MCF 10A (cell line): ENCODE results near the gene CRHBP. TPM values are rescaled to one million over a fixed set of nuclear protein-coding genes. Genes with fewer than 3 reads are reported as not detected.
"Not testable (repeated sequence)": the region's sequence is repeated elsewhere in the genome, so short reads cannot be mapped to it uniquely, and the experiment has no call there.

Experiments used
- BruUV-seq: library from RNA; stranded (reverse); fragments of 400-500 nt; replicated peaks from 2 replicates; lab custom pipeline; 2021; lab: Mats Ljungman, UMichigan
- CTCF ChIA-PET: fragments of 300-600 bp; sonication (Branson Sonifier 250); formaldehyde crosslinking; extraction: SDS; loops from one replicate; lab custom pipeline; 2021; ENCODE audit warnings: antibody characterized with exemption, inconsistent platforms; lab: Yijun Ruan, JAX
- POLR2A ChIA-PET: fragments of 300-600, 350-650 bp; sonication (Branson Sonifier 250); formaldehyde crosslinking; extraction: SDS; loops from one replicate; lab custom pipeline; 2020; ENCODE audit warnings: antibody characterized with exemption, inconsistent platforms; lab: Yijun Ruan, JAX
- DNase-seq: peaks from one replicate; pipeline ENCODE4 v3.0.0-alpha.2; 2018; ENCODE audit not compliant: unreplicated experiment
- H3K27ac Mint-ChIP-seq: one replicate; pipeline ENCODE4 v1.8.0; 2022; ENCODE audit warnings: mild to moderate bottlenecking, low read depth, mixed read lengths; ENCODE audit not compliant: unreplicated experiment
- H3K27me3 Mint-ChIP-seq: one replicate; pipeline ENCODE4 v1.8.0; 2022; ENCODE audit warnings: mixed read lengths; ENCODE audit not compliant: insufficient read depth, unreplicated experiment
- H3K36me3 Mint-ChIP-seq: one replicate; pipeline ENCODE4 v1.8.0; 2022; ENCODE audit warnings: mild to moderate bottlenecking, moderate library complexity, mixed read lengths; ENCODE audit not compliant: insufficient read depth, unreplicated experiment
- H3K4me1 Mint-ChIP-seq: one replicate; pipeline ENCODE4 v1.8.0; 2022; ENCODE audit warnings: mixed read lengths; ENCODE audit not compliant: insufficient read depth, unreplicated experiment
- H3K4me3 Mint-ChIP-seq: one replicate; pipeline ENCODE4 v1.8.0; 2022; ENCODE audit warnings: mild to moderate bottlenecking, moderate library complexity, mixed read lengths; ENCODE audit not compliant: unreplicated experiment
- H3K9me3 Mint-ChIP-seq: one replicate; pipeline ENCODE4 v1.8.0; 2022; ENCODE audit warnings: mixed read lengths; ENCODE audit not compliant: unreplicated experiment
- intact Hi-C: fragments of 100-400 bp; cut with micrococcal nuclease; formaldehyde crosslinking; loops from 2 replicates; pipeline ENCODE4 v1.14.1; 2022
- total RNA-seq: library from RNA; stranded (reverse); gene quantifications from 2 replicates; pipeline ENCODE4 v1.2.3, GENCODE V29; 2022
- TF ChIP-seq, protein P1 (sequence below): fragments of 200-600 bp; IDR thresholded peaks from one replicate; pipeline ENCODE4 v1.8.0; 2022; ENCODE audit warnings: antibody characterized with exemption, mild to moderate bottlenecking; ENCODE audit not compliant: unreplicated experiment

Gene CRHBP
- total RNA-seq, 1 experiment from 2014 or later: not detected

- ChIA-PET POLR2A (no interaction called here), CTCF (no interaction called here)
- Mint-ChIP-seq H3K27me3 (no peaks in the 10 kb centered on the region), H3K36me3 (no peaks in the 10 kb centered on the region), H3K27ac (no peak overlapping the region), H3K4me1 (peaks cover 2% of the 10 kb centered on the region), H3K9me3 (no peaks in the 10 kb centered on the region), H3K4me3 (no peak overlapping the region)
- intact Hi-C loops: no loop called here
- DNase-seq: no peak
- TF ChIP-seq, protein P1, sequence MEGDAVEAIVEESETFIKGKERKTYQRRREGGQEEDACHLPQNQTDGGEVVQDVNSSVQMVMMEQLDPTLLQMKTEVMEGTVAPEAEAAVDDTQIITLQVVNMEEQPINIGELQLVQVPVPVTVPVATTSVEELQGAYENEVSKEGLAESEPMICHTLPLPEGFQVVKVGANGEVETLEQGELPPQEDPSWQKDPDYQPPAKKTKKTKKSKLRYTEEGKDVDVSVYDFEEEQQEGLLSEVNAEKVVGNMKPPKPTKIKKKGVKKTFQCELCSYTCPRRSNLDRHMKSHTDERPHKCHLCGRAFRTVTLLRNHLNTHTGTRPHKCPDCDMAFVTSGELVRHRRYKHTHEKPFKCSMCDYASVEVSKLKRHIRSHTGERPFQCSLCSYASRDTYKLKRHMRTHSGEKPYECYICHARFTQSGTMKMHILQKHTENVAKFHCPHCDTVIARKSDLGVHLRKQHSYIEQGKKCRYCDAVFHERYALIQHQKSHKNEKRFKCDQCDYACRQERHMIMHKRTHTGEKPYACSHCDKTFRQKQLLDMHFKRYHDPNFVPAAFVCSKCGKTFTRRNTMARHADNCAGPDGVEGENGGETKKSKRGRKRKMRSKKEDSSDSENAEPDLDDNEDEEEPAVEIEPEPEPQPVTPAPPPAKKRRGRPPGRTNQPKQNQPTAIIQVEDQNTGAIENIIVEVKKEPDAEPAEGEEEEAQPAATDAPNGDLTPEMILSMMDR: no peak
- BruUV-seq: no TSS peak
Observed at GRCh38 chr5:76994337-76994736, 41.5 kb downstream of the CRHBP start.

DNA sequence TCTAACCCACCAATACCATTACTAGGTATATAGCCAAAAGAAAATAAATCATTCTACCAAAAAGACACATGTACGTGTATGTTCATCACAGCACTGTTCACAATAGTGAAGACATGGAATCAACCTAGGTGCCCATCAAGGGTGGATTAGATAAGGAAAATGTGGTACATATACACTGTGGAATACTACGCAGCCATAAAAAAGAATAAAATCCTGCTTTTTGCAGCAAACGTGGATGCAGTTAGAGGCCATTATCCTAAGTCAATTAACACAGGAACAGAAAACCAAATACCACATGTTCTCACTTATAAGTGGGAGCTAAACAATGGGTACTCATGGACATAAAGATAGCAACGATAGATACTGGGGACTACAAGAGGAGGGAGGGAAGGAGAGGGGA, 45.4 kb downstream of the CRHBP start:
- H3K4me3 Mint-ChIP-seq, H3K27me3 Mint-ChIP-seq, H3K4me1 Mint-ChIP-seq, H3K36me3 Mint-ChIP-seq, H3K27ac Mint-ChIP-seq, intact Hi-C loops, BruUV-seq, DNase-seq, H3K9me3 Mint-ChIP-seq: not testable (repeated sequence)
- ChIA-PET CTCF (interaction anchor here (0.6 kb wide), 1 partner anchor 106 kb away, joined by 3 read pairs; no protein-coding TSS in a partner anchor), POLR2A (interaction anchor here (1.3 kb wide), 1 partner anchor 18 kb away, joined by 3 read pairs; no protein-coding TSS in a partner anchor)

DNA sequence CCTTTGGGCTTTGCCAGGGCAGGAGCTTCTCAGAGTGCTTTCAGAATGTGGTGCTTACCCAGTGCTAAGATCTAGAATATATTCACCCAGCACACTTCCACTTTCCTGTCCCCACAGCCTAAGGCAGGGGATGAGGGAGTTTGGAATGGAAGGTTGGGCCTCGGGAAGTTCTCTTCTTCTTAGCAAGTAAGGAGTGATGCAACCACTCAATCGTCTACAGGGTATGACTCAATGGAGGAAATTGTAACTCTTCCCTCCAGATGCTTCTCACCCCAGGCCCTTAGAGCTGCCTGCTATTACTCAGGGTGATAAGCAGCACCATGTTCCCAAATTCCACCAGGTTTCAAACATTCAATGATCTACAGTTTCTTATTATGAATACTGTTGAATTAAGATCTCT, 46.6 kb downstream of the CRHBP start:
- intact Hi-C loops: no loop called here
- TF ChIP-seq, protein P1: no peak
- CTCF ChIA-PET: interaction anchor here (0.8 to 1.0 kb wide), 2 partner anchors 19 to 493 kb away, joined by 3 read pairs; no protein-coding TSS in a partner anchor
- Mint-ChIP-seq H3K4me3 (no peak overlapping the region), H3K27ac (no peak overlapping the region), H3K9me3 (no peaks in the 10 kb centered on the region), H3K4me1 (peaks cover 6% of the 10 kb centered on the region), H3K36me3 (no peaks in the 10 kb centered on the region), H3K27me3 (no peaks in the 10 kb centered on the region)
- peak; percentile 67 for DNase-seq
- POLR2A ChIA-PET: interaction anchor here (1.3 kb wide), 1 partner anchor 17 kb away, joined by 3 read pairs; no protein-coding TSS in a partner anchor
- BruUV-seq: no TSS peak

GRCh38 chr5:77003246-77003645, 50.4 kb downstream of the CRHBP start:
- no peak overlapping the region for H3K4me3 Mint-ChIP-seq
- POLR2A ChIA-PET: no interaction called here
- TF ChIP-seq, protein P1: no peak
- no peak for DNase-seq
- no peaks in the 10 kb centered on the region for H3K27me3 Mint-ChIP-seq
- no peaks in the 10 kb centered on the region for H3K9me3 Mint-ChIP-seq
- H3K27ac Mint-ChIP-seq: no peak overlapping the region
- no peaks in the 10 kb centered on the region for H3K36me3 Mint-ChIP-seq
- CTCF ChIA-PET: interaction anchor here (0.6 kb wide), 1 partner anchor 134 kb away, joined by 4 read pairs; no protein-coding TSS in a partner anchor
- peaks cover 6% of the 10 kb centered on the region for H3K4me1 Mint-ChIP-seq
- no TSS peak for BruUV-seq
- intact Hi-C loops: no loop called here
